Urinary bladder (tissue), 4 donors: ENCODE measurements around the gene SLC39A10. TPM values are rescaled to one million over a fixed set of nuclear protein-coding genes. Genes with fewer than 3 reads are reported as not detected.
"Not testable (repeated sequence)": the region's sequence is repeated elsewhere in the genome, so short reads cannot be mapped to it uniquely, and the experiment has no call there.

Source experiments
- DNase-seq: peaks from one replicate; pipeline ENCODE4 v3.0.0-alpha.2; 2015; ENCODE audit errors: extremely low spot score
- H3K27ac ChIP-seq: one replicate; pipeline ENCODE4 v1.5.1; 2013; ENCODE audit warnings: low read depth, mild to moderate bottlenecking, moderate library complexity
- H3K36me3 ChIP-seq: one replicate; pipeline ENCODE4 v1.6.1; 2013; ENCODE audit warnings: mild to moderate bottlenecking, moderate library complexity; ENCODE audit not compliant: insufficient read depth
- H3K4me1 ChIP-seq: one replicate; pipeline ENCODE4 v1.6.1; 2013; ENCODE audit warnings: mild to moderate bottlenecking, moderate library complexity; ENCODE audit not compliant: insufficient read depth
- H3K4me3 ChIP-seq: one replicate; pipeline ENCODE4 v1.5.1; 2013; ENCODE audit warnings: low read depth, low read length
- WGBS: extraction: QIAGEN DNeasy Blood & Tissue Kit; methylation state at CpG from one replicate; pipeline ENCODE4 v1.1.7; 2013; 5-methylcytosine and 5-hydroxymethylcytosine counted together
- polyA plus RNA-seq: library from polyadenylated mRNA; stranded (reverse); fragments of 200-250 nt; gene quantifications from one replicate; pipeline ENCODE4 v1.2.3, GENCODE V29; 2013
- total RNA-seq: library from RNA; depleted of rRNA; stranded (reverse); fragments of >200 nt; gene quantifications from one replicate; pipeline ENCODE4 v1.2.3, GENCODE V29; 2014
- donor health status: healthy with polysubstance abuse.
- donor health status: healthy.

SLC39A10 gene
- total and polyA plus RNA-seq, 2 donors: 8.0 to 54.8 TPM

GRCh38 chr2:195636890-195637289, 20.1 kb upstream of the SLC39A10 start:
- Histone ChIP-seq H3K4me3 (no peak overlapping the region), H3K36me3 (no peaks in the 10 kb centered on the region), H3K27ac (no peak overlapping the region), H3K4me1 (no peaks in the 10 kb centered on the region)
- no peak for DNase-seq

- 94% methylated on average over 4 of the region's 4 CpGs for WGBS
- DNase-seq: no peak
- H3K36me3 ChIP-seq: no peaks in the 10 kb centered on the region
These were observed 18.3 kb upstream of the SLC39A10 start for GRCh38 chr2:195638750-195639149.

GRCh38 chr2:195639238-195639858, 17.7 kb upstream of the SLC39A10 start:
- H3K4me1 ChIP-seq: no peaks in the 10 kb centered on the region
- no peak overlapping the region for H3K4me3 ChIP-seq
- WGBS: 95% methylated on average over 7 of the region's 7 CpGs
- no peak overlapping the region for H3K27ac ChIP-seq
- DNase-seq: no peak
- no peaks in the 10 kb centered on the region for H3K36me3 ChIP-seq

More at GRCh38 chr2:195638750-195639149, 18.3 kb upstream of the SLC39A10 start:
- H3K4me3 ChIP-seq: no peak overlapping the region
- no peaks in the 10 kb centered on the region for H3K4me1 ChIP-seq
- no peak overlapping the region for H3K27ac ChIP-seq

GRCh38 chr2:195639959-195640358, 17.1 kb upstream of the SLC39A10 start:
- no peaks in the 10 kb centered on the region for H3K4me1 ChIP-seq
- no peak overlapping the region for H3K27ac ChIP-seq
- no peak for DNase-seq
- H3K36me3 ChIP-seq: no peaks in the 10 kb centered on the region
- 53% methylated on average over 1 of the region's 1 CpG for WGBS
- no peak overlapping the region for H3K4me3 ChIP-seq

- Histone ChIP-seq H3K36me3 (no peaks in the 10 kb centered on the region), H3K4me1 (no peaks in the 10 kb centered on the region), H3K27ac (no peak overlapping the region), H3K4me3 (no peak overlapping the region)
- DNase-seq: no peak
- 85% methylated on average over 5 of the region's 5 CpGs for WGBS
These were observed 14.9 kb upstream of the SLC39A10 start for GRCh38 chr2:195642027-195642678.

GRCh38 chr2:195642679-195643068, 14.4 kb upstream of the SLC39A10 start:
- WGBS: 76% methylated on average over 1 of the region's 1 CpG
- Histone ChIP-seq H3K27ac (no peak overlapping the region), H3K36me3 (no peaks in the 10 kb centered on the region), H3K4me1 (no peaks in the 10 kb centered on the region), H3K4me3 (no peak overlapping the region)
- DNase-seq: no peak

GRCh38 chr2:195644708-195645107, 12.3 kb upstream of the SLC39A10 start:
- not testable (repeated sequence) for DNase-seq, H3K27ac ChIP-seq, H3K36me3 ChIP-seq, H3K4me3 ChIP-seq, H3K4me1 ChIP-seq
- 96% methylated on average over 9 of the region's 9 CpGs for WGBS

GRCh38 chr2:195645413-195645812, 11.6 kb upstream of the SLC39A10 start:
- Histone ChIP-seq H3K4me1 (no peaks in the 10 kb centered on the region), H3K36me3 (no peaks in the 10 kb centered on the region), H3K27ac (no peak overlapping the region), H3K4me3 (no peak overlapping the region)
- WGBS: 88% methylated on average over 2 of the region's 2 CpGs
- DNase-seq: no peak

GRCh38 chr2:195646424-195646823, 10.6 kb upstream of the SLC39A10 start:
- Histone ChIP-seq H3K36me3 (no peaks in the 10 kb centered on the region), H3K27ac (no peak overlapping the region), H3K4me1 (no peaks in the 10 kb centered on the region), H3K4me3 (no peak overlapping the region)
- WGBS: 56% methylated on average over 9 of the region's 9 CpGs
- no peak for DNase-seq

- Histone ChIP-seq H3K27ac (no peak overlapping the region), H3K36me3 (no peaks in the 10 kb centered on the region), H3K4me1 (no peaks in the 10 kb centered on the region), H3K4me3 (no peak overlapping the region)
- 92% methylated on average over 3 of the region's 3 CpGs for WGBS
- no peak for DNase-seq
These were observed 9.7 kb upstream of the SLC39A10 start for GRCh38 chr2:195647302-195647701.

- WGBS: 94% methylated on average over 2 of the region's 2 CpGs
- H3K4me1 ChIP-seq, H3K4me3 ChIP-seq, DNase-seq, H3K36me3 ChIP-seq, H3K27ac ChIP-seq: not testable (repeated sequence)
These were observed 8.7 kb upstream of the SLC39A10 start for GRCh38 chr2:195648370-195648769.

GRCh38 chr2:195648787-195649186, 8.2 kb upstream of the SLC39A10 start:
- DNase-seq: no peak
- Histone ChIP-seq H3K4me3 (no peak overlapping the region), H3K36me3 (no peaks in the 10 kb centered on the region), H3K27ac (no peak overlapping the region), H3K4me1 (no peaks in the 10 kb centered on the region)
- WGBS: 86% methylated on average over 5 of the region's 5 CpGs

- H3K36me3 ChIP-seq: no peaks in the 10 kb centered on the region
- no peak overlapping the region for H3K27ac ChIP-seq
- WGBS: 78% methylated on average over 6 of the region's 6 CpGs
- H3K4me1 ChIP-seq: no peaks in the 10 kb centered on the region
- no peak overlapping the region for H3K4me3 ChIP-seq
- no peak for DNase-seq
These were observed 7.3 kb upstream of the SLC39A10 start for GRCh38 chr2:195649629-195650190.

- Histone ChIP-seq H3K4me3 (no peak overlapping the region), H3K36me3 (no peaks in the 10 kb centered on the region), H3K4me1 (no peaks in the 10 kb centered on the region), H3K27ac (no peak overlapping the region)
- whole genome bisulfite sequencing: 91% methylated on average over 4 of the region's 4 CpGs
- DNase-seq: no peak
These were observed 6.0 kb upstream of the SLC39A10 start for GRCh38 chr2:195651046-195651445.
